Hepatic stellate cell (primary cell): Measurements from ENCODE around the gene RBM34.
"Not testable (repeated sequence)": the region's sequence is repeated elsewhere in the genome, so short reads cannot be mapped to it uniquely, and the experiment has no call there.

Experiments
- DNase-seq: peaks from one replicate; pipeline ENCODE4 v3.0.0; 2011; ENCODE audit warnings: low spot score

RBM34 gene

GRCh38 chr1:235160957-235161684, at the start of gene RBM34:
TSS of gene RBM34 (minus strand) at chr1:235161250. CDS start at chr1:235161226, 24 bp downstream.
- DNase-seq, result peak; percentile 91

GRCh38 chr1:235207209-235207565, 46.1 kb upstream of the RBM34 start:
- no peak for DNase-seq

- no peak for DNase-seq
Measured at GRCh38 chr1:235206533-235207208, 45.6 kb upstream of the RBM34 start.

- no peak for DNase-seq
Measured at GRCh38 chr1:235205687-235206086, 44.6 kb upstream of the RBM34 start.

GRCh38 chr1:235203428-235203827, 42.4 kb upstream of the RBM34 start:
- no peak for DNase-seq

- DNase-seq, result not testable (repeated sequence)
Measured at GRCh38 chr1:235202447-235202846, 41.4 kb upstream of the RBM34 start.

GRCh38 chr1:235199441-235199840, 38.4 kb upstream of the RBM34 start:
- DNase-seq, result no peak

- no peak for DNase-seq
Measured at GRCh38 chr1:235190431-235190830, 29.4 kb upstream of the RBM34 start.

- no peak for DNase-seq
Measured at GRCh38 chr1:235187316-235187715, 26.3 kb upstream of the RBM34 start.

- no peak for DNase-seq
Measured at GRCh38 chr1:235181561-235182245, 20.7 kb upstream of the RBM34 start.

GRCh38 chr1:235180916-235181460, 19.9 kb upstream of the RBM34 start:
- no peak for DNase-seq

- no peak for DNase-seq
Measured at GRCh38 chr1:235176486-235176885, 15.4 kb upstream of the RBM34 start.

GRCh38 chr1:235169986-235170385, 8.9 kb upstream of the RBM34 start:
- no peak for DNase-seq

- no peak for DNase-seq
Measured at GRCh38 chr1:235168375-235168774, 7.3 kb upstream of the RBM34 start.

GRCh38 chr1:235161685-235162327, 756 bp upstream of the RBM34 start:
- no peak for DNase-seq

- no peak for DNase-seq
Measured at GRCh38 chr1:235160383-235160956, 580 bp downstream of the RBM34 start.

GRCh38 chr1:235159930-235160329, 1.1 kb downstream of the RBM34 start:
- not testable (repeated sequence) for DNase-seq

- not testable (repeated sequence) for DNase-seq
Measured at GRCh38 chr1:235159284-235159683, 1.8 kb downstream of the RBM34 start.

GRCh38 chr1:235158680-235159079, 2.4 kb downstream of the RBM34 start:
- DNase-seq, result no peak

GRCh38 chr1:235157150-235157549, 3.9 kb downstream of the RBM34 start:
- no peak for DNase-seq

GRCh38 chr1:235156740-235157139, 4.3 kb downstream of the RBM34 start:
- no peak for DNase-seq

- no peak for DNase-seq
Measured at GRCh38 chr1:235156265-235156664, 4.8 kb downstream of the RBM34 start.
